ELR (cell line): ENCODE results near the gene IGF2R.
"Not testable (repeated sequence)": the region's sequence is repeated elsewhere in the genome, so short reads cannot be mapped to it uniquely, and the experiment has no call there.

Experiments used
- DNase-seq: peaks from one replicate; pipeline ENCODE4 v3.0.0-alpha.2; 2015; ENCODE audit warnings: low read depth

The IGF2R gene

GRCh38 chr6:160137989-160138835 lies 169.3 kb downstream of the IGF2R start:
- DNase-seq = peak; percentile 81

- no peak for DNase-seq
These were observed 170.0 kb downstream of the IGF2R start for GRCh38 chr6:160138839-160139419.

GRCh38 chr6:160139420-160139851 lies 170.6 kb downstream of the IGF2R start:
- peak; percentile 98 for DNase-seq

DNA sequence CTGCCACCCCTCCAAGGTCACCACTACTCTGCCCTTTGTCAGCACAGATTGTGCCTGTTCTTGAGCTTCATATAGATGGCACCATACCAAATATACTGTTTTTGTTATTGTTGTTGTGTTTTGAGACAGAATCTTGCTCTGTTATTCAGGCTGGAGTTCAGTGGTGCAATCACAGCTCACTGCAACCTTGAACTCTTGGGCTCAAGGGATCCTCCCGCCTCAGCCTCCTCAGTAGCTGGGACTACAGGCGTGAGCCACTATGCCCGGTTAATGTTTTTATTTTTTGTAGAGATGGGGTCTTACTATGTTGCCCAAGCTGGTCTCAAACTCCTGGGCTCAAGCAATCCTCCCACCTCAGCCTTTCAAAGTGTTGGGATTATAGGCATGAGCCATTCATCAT lies 171.6 kb downstream of the IGF2R start:
- not testable (repeated sequence) for DNase-seq

GRCh38 chr6:160141001-160141726 lies 172.3 kb downstream of the IGF2R start:
- peak; percentile 47 for DNase-seq

GRCh38 chr6:160142115-160142715 lies 173.3 kb downstream of the IGF2R start:
- DNase-seq = no peak

DNA sequence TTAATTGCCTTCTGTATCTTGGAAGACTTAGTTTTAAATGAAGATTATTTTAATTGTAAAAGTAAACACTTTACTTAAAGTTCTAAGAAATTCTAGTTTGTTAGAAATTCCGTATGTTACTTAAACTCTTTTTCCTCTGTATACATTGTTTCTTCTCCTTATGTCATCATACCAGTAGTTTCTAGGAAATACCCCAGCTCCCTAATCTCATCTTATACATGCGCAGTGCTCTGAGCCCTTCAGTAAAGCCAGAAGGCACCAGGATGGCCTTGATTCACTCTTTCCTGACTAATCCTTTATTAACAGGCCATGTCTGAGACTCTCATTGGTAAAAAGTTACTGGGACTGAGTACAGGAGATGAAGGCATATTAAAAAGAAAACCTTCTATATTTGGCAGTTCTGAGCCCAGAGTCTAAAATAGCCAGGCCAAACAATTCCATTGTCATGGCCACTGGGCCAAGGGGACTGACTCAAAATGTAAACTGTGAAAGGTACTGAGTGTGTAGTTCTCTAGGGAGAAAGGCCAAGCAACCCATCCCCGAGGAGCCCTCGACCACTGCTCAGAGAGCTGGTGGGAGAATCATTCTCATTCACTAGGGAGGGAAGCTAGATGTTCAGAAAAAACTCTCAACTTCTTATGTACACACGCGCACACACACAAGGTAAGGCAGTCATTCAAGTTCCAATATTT lies 177.7 kb downstream of the IGF2R start:
- no peak for DNase-seq

GRCh38 chr6:160147146-160147536 lies 178.3 kb downstream of the IGF2R start:
- no peak for DNase-seq

DNA sequence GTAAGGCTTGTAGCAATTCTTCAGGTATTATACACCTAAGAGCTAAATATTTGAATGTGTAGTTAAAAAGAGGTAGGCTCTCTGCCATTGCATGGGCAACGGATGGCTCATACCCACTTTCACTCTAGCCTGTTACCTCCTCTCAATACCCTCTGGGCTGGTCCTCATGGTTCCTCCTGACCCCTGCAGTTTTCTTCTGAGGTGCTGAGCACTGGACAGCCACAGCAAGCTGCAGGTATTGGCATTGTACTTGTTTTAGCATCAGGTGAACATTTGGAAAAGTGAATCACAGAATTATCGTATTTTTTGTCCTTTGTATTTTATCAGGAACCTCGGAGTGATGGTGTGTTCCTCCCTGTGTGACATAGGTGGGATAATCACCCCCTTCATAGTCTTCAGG lies 185.6 kb downstream of the IGF2R start:
- no peak for DNase-seq

DNA sequence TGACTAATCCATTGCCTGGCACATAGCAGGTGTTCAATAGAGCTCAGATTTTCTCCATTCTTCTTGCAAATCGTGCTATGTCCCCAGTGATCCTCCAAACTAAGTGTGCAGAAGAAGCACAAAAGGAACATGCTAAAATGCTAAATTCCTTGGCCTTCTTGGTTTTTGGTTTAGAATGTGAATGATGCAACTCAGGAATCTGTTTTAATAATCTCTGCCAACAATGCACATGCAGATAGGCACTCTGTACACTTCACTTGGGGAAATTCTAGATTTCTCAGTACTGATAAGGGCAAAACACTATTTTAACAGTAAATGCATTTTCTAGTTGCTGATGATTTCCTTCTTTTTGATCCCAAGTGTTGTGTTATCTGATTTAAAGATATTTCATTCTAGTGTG lies 188.0 kb downstream of the IGF2R start:
- no peak for DNase-seq

DNA sequence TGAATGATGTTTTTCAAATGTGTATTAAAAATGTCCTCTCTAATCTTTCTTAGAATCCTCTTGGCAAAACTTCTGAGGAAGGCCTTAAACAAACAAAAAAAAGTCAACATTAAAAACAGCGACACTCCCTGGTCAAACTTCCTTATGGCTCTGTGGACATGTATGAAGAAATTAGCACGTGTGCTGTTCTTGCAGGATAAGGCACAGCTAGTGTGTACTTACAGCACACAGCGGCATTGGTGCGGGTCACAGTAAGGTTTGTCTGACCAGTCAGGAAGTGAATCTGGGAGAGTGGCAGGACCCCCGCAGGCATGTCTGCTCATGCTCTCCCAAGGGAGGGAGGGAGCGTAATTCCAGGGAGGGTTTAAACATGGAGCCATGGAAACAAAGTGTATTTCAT lies 191.6 kb downstream of the IGF2R start:
- DNase-seq = no peak
